ENCODE data around the gene ZEB1.

GRCh38 chr10:31508882-31509281, 189.9 kb downstream of the ZEB1 start:
- TF ChIP-seq ATF3 (CRISPR knock-in tag; IDR thresholded peaks at IDR 0.05) (no peak), FOSL2 (CRISPR knock-in tag; IDR thresholded peaks at IDR 0.05) (no peak), MAZ (IDR thresholded peaks at IDR 0.05; ENCODE audit: borderline replicate concordance, low read depth, low read length) (no peak), MAZ (CRISPR knock-in tag; IDR thresholded peaks at IDR 0.05; ENCODE audit: low read depth) (no peak), GRHL1 (CRISPR knock-in tag; conservative IDR thresholded peaks at IDR 0.05) (no peak), HES4 (CRISPR knock-in tag; IDR thresholded peaks at IDR 0.05; ENCODE audit: borderline replicate concordance) (no peak), SMC3 (IDR thresholded peaks at IDR 0.05; ENCODE audit: low read length) (no peak), CBFB (CRISPR knock-in tag; IDR thresholded peaks at IDR 0.05) (no peak), PBX3 (CRISPR knock-in tag; IDR thresholded peaks at IDR 0.05; ENCODE audit: borderline replicate concordance) (no peak)
